GM12892 (cell line): ENCODE results near the gene AFF3.

ENCODE experiments used
- POLR2A ChIP-seq: IDR thresholded peaks from 2 replicates; pipeline ENCODE4 v1.6.1; 2011; ENCODE audit warnings: low read depth, low read length, control low read depth
- TAF1 ChIP-seq: IDR thresholded peaks from 2 replicates; pipeline ENCODE4 v1.6.1; 2011; ENCODE audit warnings: low read depth, mild to moderate bottlenecking, control low read depth, low read length, borderline replicate concordance

DNA sequence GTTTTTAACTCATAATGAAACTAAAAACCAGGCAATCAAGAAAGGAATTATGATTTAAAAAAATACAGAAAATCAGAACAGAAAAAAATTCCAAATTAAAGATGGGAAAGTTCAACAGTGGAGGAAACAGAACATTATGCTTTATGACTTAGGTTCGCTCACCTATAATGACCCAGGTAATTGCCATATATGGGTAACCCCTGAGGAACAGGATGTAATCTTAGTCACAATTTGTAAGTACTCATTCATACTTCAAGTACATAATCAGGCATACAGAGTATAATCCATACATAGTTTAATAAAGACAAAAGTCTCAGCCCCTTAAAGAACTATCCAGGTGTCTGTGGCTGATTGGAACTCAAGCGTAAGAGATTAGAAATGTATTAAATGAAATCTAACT is 159.6 kb downstream of the AFF3 start:
- TF ChIP-seq TAF1 (no peak), POLR2A (no peak)
